Neutrophil (primary cell): Measurements from ENCODE around the gene NELL2.

Source experiments
- H3K27ac ChIP-seq: fragments of 200-600 bp; sonication (generic); 2 replicates; pipeline ENCODE4 v1.5.1; 2016; ENCODE audit warnings: mild to moderate bottlenecking, moderate library complexity
- H3K27me3 ChIP-seq: fragments of 200-600 bp; sonication (generic); 2 replicates; pipeline ENCODE4 v1.6.0; 2016; ENCODE audit warnings: mild to moderate bottlenecking
- H3K36me3 ChIP-seq: fragments of 200-600 bp; sonication (generic); 2 replicates; pipeline ENCODE4 v1.5.1; 2017
- H3K4me1 ChIP-seq, 2 experiments: fragments of 200-600 bp in 1 of 2; sonication (generic) in 1 of 2; 1 replicate in 1 of 2; 2 replicates in 1 of 2; pipeline versions ENCODE4 v1.5.1 to v1.6.1; 2013 to 2016; ENCODE audit warnings: low read depth in 1 of 2, low read length in 1 of 2, mild to moderate bottlenecking in 1 of 2, moderate library complexity in 1 of 2; ENCODE audit not compliant: control insufficient read depth in 1 of 2, insufficient read depth in 1 of 2
- H3K4me3 ChIP-seq, 2 experiments: fragments of 200-600 bp in 1 of 2; sonication (generic) in 1 of 2; 1 replicate in 1 of 2; 2 replicates in 1 of 2; pipeline ENCODE4 v1.5.1; 2013 to 2016; ENCODE audit warnings: low read depth in 1 of 2, low read length in 1 of 2, mild to moderate bottlenecking in 1 of 2, moderate library complexity in 1 of 2
- H3K9me3 ChIP-seq: fragments of 200-600 bp; sonication (generic); 2 replicates; pipeline ENCODE4 v1.5.1; 2016
- TF ChIP-seq, protein P1 (sequence below): fragments of 200-600 bp; sonication (generic); IDR thresholded peaks from 2 replicates; pipeline ENCODE4 v1.5.1; 2016; ENCODE audit warnings: antibody characterized with exemption

The NELL2 gene

GRCh38 chr12:44777044-44777443, 99.1 kb downstream of the NELL2 start:
- TF ChIP-seq, protein P1, sequence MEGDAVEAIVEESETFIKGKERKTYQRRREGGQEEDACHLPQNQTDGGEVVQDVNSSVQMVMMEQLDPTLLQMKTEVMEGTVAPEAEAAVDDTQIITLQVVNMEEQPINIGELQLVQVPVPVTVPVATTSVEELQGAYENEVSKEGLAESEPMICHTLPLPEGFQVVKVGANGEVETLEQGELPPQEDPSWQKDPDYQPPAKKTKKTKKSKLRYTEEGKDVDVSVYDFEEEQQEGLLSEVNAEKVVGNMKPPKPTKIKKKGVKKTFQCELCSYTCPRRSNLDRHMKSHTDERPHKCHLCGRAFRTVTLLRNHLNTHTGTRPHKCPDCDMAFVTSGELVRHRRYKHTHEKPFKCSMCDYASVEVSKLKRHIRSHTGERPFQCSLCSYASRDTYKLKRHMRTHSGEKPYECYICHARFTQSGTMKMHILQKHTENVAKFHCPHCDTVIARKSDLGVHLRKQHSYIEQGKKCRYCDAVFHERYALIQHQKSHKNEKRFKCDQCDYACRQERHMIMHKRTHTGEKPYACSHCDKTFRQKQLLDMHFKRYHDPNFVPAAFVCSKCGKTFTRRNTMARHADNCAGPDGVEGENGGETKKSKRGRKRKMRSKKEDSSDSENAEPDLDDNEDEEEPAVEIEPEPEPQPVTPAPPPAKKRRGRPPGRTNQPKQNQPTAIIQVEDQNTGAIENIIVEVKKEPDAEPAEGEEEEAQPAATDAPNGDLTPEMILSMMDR, result no peak

DNA sequence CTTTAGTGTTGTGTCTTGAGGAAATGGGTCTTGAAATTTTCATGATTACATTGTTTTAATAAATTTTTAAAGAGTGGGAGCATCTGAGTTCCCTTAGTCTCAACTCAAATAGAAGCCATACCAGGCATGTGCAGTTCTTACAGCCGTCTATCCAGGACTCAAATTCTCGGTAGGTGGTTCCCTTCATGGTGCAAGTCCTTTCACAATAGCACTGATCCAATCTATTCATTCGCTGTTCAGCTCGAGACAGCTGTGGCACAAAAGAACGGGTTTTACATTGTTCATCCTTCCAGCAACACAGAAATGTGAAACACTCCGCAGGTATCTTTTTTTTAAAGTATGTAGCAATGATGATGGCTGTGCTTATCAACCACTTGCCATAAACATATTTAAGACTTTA, 100.2 kb downstream of the NELL2 start:
- Histone ChIP-seq H3K27ac (no peak overlapping the region), H3K4me1 (no peaks in the 10 kb centered on the region), H3K27me3 (no peaks in the 10 kb centered on the region), H3K36me3 (no peaks in the 10 kb centered on the region), H3K4me3 (no peak overlapping the region), H3K9me3 (no peaks in the 10 kb centered on the region)
- TF ChIP-seq, protein P1, result no peak

More at GRCh38 chr12:44777044-44777443, 99.1 kb downstream of the NELL2 start:
- Histone ChIP-seq H3K36me3 (no peaks in the 10 kb centered on the region), H3K27ac (no peak overlapping the region), H3K9me3 (no peaks in the 10 kb centered on the region), H3K4me1 (no peaks in the 10 kb centered on the region), H3K27me3 (no peaks in the 10 kb centered on the region), H3K4me3 (no peak overlapping the region)

DNA sequence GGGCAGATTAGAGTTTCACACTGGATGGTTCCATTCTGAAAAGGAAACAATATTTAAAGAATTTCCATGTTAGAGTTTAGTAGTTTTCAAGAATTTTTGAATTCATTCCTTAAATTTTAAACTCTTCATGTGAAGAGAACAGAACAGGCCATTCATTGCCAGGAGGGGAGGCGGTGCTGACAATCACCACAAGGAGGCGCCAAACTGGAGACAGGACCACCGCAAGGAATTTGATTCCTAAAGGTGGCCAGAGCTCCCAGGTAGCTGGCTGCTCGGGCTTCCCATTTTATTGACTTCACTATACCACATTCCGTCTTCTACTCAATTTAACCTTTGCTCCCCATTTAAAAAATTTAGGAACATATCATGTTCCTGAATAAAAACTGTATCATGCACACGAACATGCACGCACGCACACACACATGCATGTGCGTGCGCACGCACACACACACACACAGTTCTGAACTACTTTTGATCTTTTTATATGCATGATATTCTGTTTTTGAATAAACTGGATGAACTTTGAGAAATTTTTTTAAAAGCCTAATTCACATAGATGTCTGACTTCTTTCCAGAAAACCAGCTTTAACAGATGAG, 101.2 kb downstream of the NELL2 start:
- Histone ChIP-seq H3K4me3 (no peak overlapping the region), H3K4me1 (no peaks in the 10 kb centered on the region), H3K27me3 (no peaks in the 10 kb centered on the region), H3K36me3 (no peaks in the 10 kb centered on the region), H3K27ac (no peak overlapping the region), H3K9me3 (no peaks in the 10 kb centered on the region)
- TF ChIP-seq, protein P1, result no peak

DNA sequence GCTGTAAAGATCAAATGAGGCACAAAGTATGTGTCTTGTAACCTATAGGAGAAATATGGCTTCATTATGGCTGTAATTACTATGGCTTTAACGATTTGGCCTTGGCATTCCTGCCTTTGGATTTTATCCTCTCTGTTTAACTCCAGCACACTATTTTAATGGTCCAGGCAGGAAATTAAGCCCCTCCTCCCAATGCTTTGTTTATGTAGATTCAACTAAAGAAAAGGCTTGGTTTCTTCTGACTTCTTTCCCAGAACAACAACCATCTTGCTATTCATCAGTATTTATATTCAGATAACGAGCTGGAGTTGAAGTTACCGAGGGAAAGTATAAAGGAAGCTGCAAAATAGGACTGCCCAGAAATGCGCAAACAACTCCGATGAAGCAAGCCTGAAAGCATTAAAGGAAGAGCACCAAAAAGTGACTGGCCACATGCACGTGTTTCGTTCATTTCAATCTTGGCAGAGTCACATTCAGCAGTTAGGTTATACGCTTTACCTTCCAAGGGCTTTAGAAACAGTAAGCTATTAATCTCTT, 104.6 kb downstream of the NELL2 start:
- H3K27me3 ChIP-seq, result no peaks in the 10 kb centered on the region
- H3K36me3 ChIP-seq, result no peaks in the 10 kb centered on the region
- no peak overlapping the region for H3K4me3 ChIP-seq
- no peak overlapping the region for H3K27ac ChIP-seq
- H3K9me3 ChIP-seq, result no peaks in the 10 kb centered on the region
- TF ChIP-seq, protein P1, result no peak
- H3K4me1 ChIP-seq, result no peaks in the 10 kb centered on the region

DNA sequence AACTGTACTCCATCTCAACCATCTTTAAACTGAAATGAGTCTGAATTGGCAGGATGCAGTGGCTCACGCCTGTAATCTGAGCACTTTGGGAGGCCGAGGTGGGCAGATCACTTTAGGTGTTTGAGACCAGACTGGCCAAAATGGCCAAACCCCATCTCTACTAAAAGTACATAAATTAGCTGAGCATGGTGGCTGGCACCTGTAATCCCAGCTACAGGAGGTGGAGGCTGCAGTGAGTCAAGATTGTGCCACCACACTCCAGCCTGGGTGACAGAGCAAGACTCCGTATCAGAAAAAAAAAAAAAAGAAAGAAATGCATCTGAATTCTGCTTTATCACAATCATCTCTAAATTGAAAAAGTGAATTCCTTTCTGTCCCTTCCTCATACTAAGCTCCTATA, 110.3 kb downstream of the NELL2 start:
- H3K4me3 ChIP-seq, result no peak overlapping the region
- no peak overlapping the region for H3K27ac ChIP-seq
- no peaks in the 10 kb centered on the region for H3K4me1 ChIP-seq
- TF ChIP-seq, protein P1, result no peak
- no peaks in the 10 kb centered on the region for H3K27me3 ChIP-seq
- H3K9me3 ChIP-seq, result no peaks in the 10 kb centered on the region
- no peaks in the 10 kb centered on the region for H3K36me3 ChIP-seq
